Keratinocyte (primary cell): ENCODE data around the gene GPN3.
"Not testable (repeated sequence)": the region's sequence is repeated elsewhere in the genome, so short reads cannot be mapped to it uniquely, and the experiment has no call there.

Experiments
- CTCF ChIP-seq, 3 experiments: IDR thresholded peaks in 1 of 3; conservative IDR thresholded peaks in 1 of 3; optimal IDR thresholded peaks in 1 of 3; 2 replicates in 2 of 3; 3 replicates in 1 of 3; pipeline versions ENCODE3 to v1.5.1; 2011; ENCODE audit warnings: low read length in 3 of 3, mild to moderate bottlenecking in 3 of 3, moderate library complexity in 2 of 3, control low read depth in 1 of 3, inconsistent platforms in 1 of 3; ENCODE audit not compliant: insufficient read depth in 2 of 3; ENCODE audit errors: extremely low read depth in 1 of 3
- EZH2 ChIP-seq: IDR thresholded peaks from one replicate; pipeline ENCODE4 v1.6.1; 2012; ENCODE audit warnings: inconsistent platforms, mild to moderate bottlenecking, low read length, moderate library complexity

- TF ChIP-seq CTCF (optimal IDR thresholded peaks at IDR 0.05 in 1 of 3, IDR thresholded peaks at IDR 0.05 in 1 of 3, conservative IDR thresholded peaks at IDR 0.05 in 1 of 3; ENCODE audit: extremely low read depth in 1 of 3, insufficient read depth in 2 of 3, low read length in 3 of 3); EZH2: not testable (repeated sequence)
These were observed 47.4 kb downstream of the GPN3 start for GRCh38 chr12:110420644-110421043.
